ACC112 (cell line): ENCODE results near the gene RXRG.

Source experiments
- H2AFZ ChIP-seq: fragments of 200-600 bp; sonication (generic); one replicate; pipeline ENCODE4 v1.6.0; 2017; ENCODE audit warnings: antibody characterized with exemption, low read length; ENCODE audit not compliant: unreplicated experiment
- H3K27ac ChIP-seq: fragments of 200-600 bp; sonication (generic); 2 replicates; pipeline ENCODE4 v1.5.1; 2014; ENCODE audit warnings: low read depth, mild to moderate bottlenecking, antibody characterized with exemption, low read length, moderate library complexity
- H3K27me3 ChIP-seq: fragments of 200-600 bp; sonication (generic); 2 replicates; pipeline ENCODE4 v1.6.1; 2014; ENCODE audit warnings: mild to moderate bottlenecking, antibody characterized with exemption, low read length, moderate library complexity, mixed read lengths; ENCODE audit not compliant: insufficient read depth
- H3K36me3 ChIP-seq: fragments of 200-600 bp; sonication (generic); 2 replicates; pipeline ENCODE4 v1.6.1; 2016; ENCODE audit warnings: mild to moderate bottlenecking, antibody characterized with exemption, low read length, moderate library complexity, mixed read lengths; ENCODE audit not compliant: insufficient read depth
- H3K4me1 ChIP-seq: fragments of 200-600 bp; sonication (generic); one replicate; pipeline ENCODE4 v1.6.1; 2016; ENCODE audit warnings: low read length, mixed read lengths; ENCODE audit not compliant: insufficient read depth, unreplicated experiment, control insufficient read depth
- H3K4me3 ChIP-seq: fragments of 200-600 bp; sonication (generic); 2 replicates; pipeline ENCODE4 v1.5.1; 2014; ENCODE audit warnings: mild to moderate bottlenecking, low read depth, low read length
- H3K79me2 ChIP-seq: fragments of 200-600 bp; sonication (generic); one replicate; pipeline ENCODE4 v1.6.0; 2016; ENCODE audit warnings: low read length; ENCODE audit not compliant: control insufficient read depth, unreplicated experiment, insufficient read depth

Gene RXRG

GRCh38 chr1:165451691-165452090 lies 6.8 kb upstream of the RXRG start:
- H3K27me3 ChIP-seq = peaks cover 79% of the 10 kb centered on the region
- H3K27ac ChIP-seq = no peak overlapping the region
- H3K79me2 ChIP-seq = no peaks in the 10 kb centered on the region

GRCh38 chr1:165449131-165449530 lies 4.2 kb upstream of the RXRG start:
- no peak overlapping the region for H3K27ac ChIP-seq
- H2AFZ ChIP-seq = no peak overlapping the region
- no peaks in the 10 kb centered on the region for H3K4me1 ChIP-seq
- H3K79me2 ChIP-seq = no peaks in the 10 kb centered on the region
- peaks cover 89% of the 10 kb centered on the region for H3K27me3 ChIP-seq
- H3K4me3 ChIP-seq = no peak overlapping the region
- H3K36me3 ChIP-seq = no peaks in the 10 kb centered on the region

More at GRCh38 chr1:165451691-165452090, 6.8 kb upstream of the RXRG start:
- Histone ChIP-seq H3K4me3 (no peak overlapping the region), H3K36me3 (no peaks in the 10 kb centered on the region), H3K4me1 (no peaks in the 10 kb centered on the region), H2AFZ (no peak overlapping the region)

DNA sequence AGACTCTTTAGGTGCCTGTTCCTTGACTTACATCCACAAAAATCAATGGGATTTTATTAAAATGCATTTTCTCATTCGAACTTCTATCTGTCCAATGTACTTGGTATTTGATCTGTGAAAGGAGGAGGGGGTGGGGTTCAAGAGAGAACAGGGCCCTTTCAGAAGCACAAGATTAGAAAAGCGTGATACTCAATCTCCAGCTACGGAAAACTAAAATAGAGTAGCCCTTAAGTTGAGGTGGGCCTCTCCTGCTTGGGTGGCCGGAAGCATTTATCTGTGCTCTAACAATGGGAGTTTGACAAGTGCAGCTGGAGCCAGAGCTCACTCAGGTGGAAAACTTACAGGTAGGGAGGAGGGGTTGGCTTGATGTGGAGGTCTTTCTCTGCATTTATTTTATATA lies 462 bp upstream of the RXRG start:
- Histone ChIP-seq H2AFZ (no peak overlapping the region), H3K79me2 (no peaks in the 10 kb centered on the region), H3K27me3 (peaks cover 98% of the 10 kb centered on the region), H3K4me3 (0 out of 2 replicates have a peak overlapping the region, but pooled peaks have one; percentile 29), H3K27ac (no peak overlapping the region), H3K36me3 (no peaks in the 10 kb centered on the region), H3K4me1 (no peaks in the 10 kb centered on the region)

DNA sequence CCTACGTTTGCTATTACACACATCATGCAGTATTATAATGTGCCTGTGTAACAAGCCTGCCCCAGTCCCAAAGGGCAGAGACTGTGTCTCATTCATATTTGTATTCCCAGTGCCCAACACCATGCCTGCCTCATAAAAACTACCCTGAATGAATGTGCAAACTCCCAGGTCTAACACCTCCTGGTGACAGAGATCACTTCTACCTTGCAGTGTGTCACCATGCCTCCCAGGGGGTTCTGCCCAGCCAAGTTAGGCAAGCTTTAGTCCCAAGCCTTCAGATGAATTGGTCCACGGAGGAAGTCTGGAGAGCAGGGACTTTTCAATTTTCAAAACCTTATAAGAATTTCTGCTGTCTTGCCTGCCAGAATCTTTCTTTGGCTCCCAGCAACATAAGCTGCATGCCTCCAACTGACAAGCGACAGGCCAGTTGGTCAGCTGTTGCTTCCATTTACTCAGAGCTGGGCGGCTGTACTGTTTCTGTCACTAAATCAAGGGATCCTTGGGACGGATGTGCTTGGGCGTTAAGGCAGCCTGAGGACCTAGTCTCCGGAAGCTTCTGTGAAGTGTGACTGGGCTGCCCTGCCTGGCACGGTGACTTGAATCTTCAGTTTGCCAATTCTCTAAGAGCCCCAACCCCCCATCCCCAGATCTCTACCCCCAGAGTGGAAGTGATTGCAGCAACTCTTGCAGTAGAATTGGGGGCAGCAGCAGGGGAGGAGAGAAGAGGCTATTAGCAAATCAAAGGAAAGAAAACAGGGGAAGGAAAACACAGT lies 1.2 kb downstream of the RXRG start:
- Histone ChIP-seq H3K79me2 (no peaks in the 10 kb centered on the region), H3K4me1 (no peaks in the 10 kb centered on the region), H3K27me3 (peaks cover 99% of the 10 kb centered on the region), H3K4me3 (no peak overlapping the region), H3K36me3 (no peaks in the 10 kb centered on the region), H2AFZ (no peak overlapping the region), H3K27ac (no peak overlapping the region)

DNA sequence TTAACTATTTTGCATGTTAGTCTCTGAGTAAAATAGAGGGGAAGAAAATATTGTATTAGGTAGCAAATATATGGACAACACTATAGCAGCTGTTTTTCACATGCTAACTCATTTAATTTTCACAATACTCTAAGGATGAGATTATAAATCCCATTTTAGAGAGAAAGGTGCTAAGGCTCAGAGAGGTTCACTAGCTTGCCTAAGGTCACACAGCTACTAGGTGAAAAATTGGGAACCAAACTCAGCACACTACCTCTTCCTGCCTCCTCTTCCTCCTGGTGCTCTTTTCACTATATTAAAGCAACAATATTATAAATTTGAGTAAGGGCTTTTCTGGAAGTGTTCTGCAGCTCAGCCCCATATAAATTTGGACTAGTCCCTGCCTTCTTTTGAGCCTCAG lies 2.3 kb downstream of the RXRG start:
- H3K27me3 ChIP-seq = peaks cover 98% of the 10 kb centered on the region
- H3K36me3 ChIP-seq = no peaks in the 10 kb centered on the region
- H3K4me1 ChIP-seq = no peaks in the 10 kb centered on the region
- no peaks in the 10 kb centered on the region for H3K79me2 ChIP-seq
- H3K4me3 ChIP-seq = no peak overlapping the region
- no peak overlapping the region for H2AFZ ChIP-seq
- no peak overlapping the region for H3K27ac ChIP-seq

GRCh38 chr1:165442053-165442452 lies 2.9 kb downstream of the RXRG start:
- no peaks in the 10 kb centered on the region for H3K4me1 ChIP-seq
- no peak overlapping the region for H3K4me3 ChIP-seq
- H3K79me2 ChIP-seq = no peaks in the 10 kb centered on the region
- H3K27ac ChIP-seq = no peak overlapping the region
- H3K27me3 ChIP-seq = peaks cover 98% of the 10 kb centered on the region
- H3K36me3 ChIP-seq = no peaks in the 10 kb centered on the region
- H2AFZ ChIP-seq = no peak overlapping the region

- Histone ChIP-seq H3K4me1 (no peaks in the 10 kb centered on the region), H3K36me3 (no peaks in the 10 kb centered on the region), H3K4me3 (no peak overlapping the region), H2AFZ (no peak overlapping the region), H3K27me3 (peaks cover 98% of the 10 kb centered on the region), H3K79me2 (no peaks in the 10 kb centered on the region), H3K27ac (no peak overlapping the region)
These were observed 3.6 kb downstream of the RXRG start for GRCh38 chr1:165441166-165441880.

DNA sequence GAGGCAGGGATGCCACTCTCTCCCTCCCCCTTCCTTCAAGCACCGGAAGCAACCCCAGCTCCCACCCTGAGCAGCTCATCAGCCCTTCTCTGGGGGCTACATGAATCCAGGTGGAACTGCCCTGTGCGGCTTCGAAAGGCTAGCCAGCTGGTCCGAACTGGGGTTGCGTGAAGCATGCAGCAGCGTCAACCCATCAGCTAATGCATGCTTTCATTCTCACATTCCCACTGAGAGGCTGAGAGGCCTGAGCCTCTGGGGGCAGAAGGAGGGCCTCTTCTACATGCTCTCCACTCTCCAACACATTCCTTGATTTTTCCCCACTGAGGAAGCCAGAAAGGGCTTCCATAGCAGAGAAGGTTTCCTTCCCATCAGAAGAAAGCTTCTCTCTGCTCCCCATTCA lies 5.6 kb downstream of the RXRG start:
- Histone ChIP-seq H3K79me2 (no peaks in the 10 kb centered on the region), H3K27ac (no peak overlapping the region), H2AFZ (no peak overlapping the region), H3K36me3 (no peaks in the 10 kb centered on the region), H3K4me1 (no peaks in the 10 kb centered on the region), H3K4me3 (no peak overlapping the region), H3K27me3 (peaks cover 98% of the 10 kb centered on the region)

GRCh38 chr1:165436994-165437393 lies 7.9 kb downstream of the RXRG start:
- Histone ChIP-seq H3K79me2 (no peaks in the 10 kb centered on the region), H3K27me3 (peaks cover 77% of the 10 kb centered on the region), H3K4me3 (no peak overlapping the region), H3K4me1 (no peaks in the 10 kb centered on the region), H3K27ac (no peak overlapping the region), H2AFZ (no peak overlapping the region), H3K36me3 (no peaks in the 10 kb centered on the region)

GRCh38 chr1:165435801-165436200 lies 9.1 kb downstream of the RXRG start:
- H3K27ac ChIP-seq = no peak overlapping the region

DNA sequence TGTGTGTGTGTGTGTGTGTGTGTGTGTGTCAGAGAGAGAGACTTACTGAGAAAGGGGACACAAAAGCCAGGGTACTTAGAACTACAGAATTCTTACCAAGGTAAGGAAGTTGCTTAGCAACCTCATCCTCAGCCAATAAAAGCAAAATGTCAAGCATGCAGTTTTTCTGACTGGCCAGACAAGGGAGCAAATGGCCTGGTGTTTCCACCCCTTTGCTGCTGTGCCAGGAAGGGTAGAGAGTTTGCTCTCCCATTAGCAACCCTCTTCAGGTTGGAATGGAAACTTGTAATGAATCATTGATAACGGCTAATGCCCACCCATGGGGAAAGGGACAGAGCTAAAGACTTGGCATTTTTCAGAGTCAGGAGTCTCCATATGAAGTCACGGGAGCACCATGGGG lies 10.6 kb downstream of the RXRG start:
- Histone ChIP-seq H3K4me1 (no peaks in the 10 kb centered on the region), H3K36me3 (no peaks in the 10 kb centered on the region), H3K79me2 (no peaks in the 10 kb centered on the region), H3K27me3 (peaks cover 50% of the 10 kb centered on the region), H3K27ac (no peak overlapping the region), H3K4me3 (no peak overlapping the region), H2AFZ (no peak overlapping the region)

More at GRCh38 chr1:165435801-165436200, 9.1 kb downstream of the RXRG start:
- Histone ChIP-seq H3K27me3 (peaks cover 65% of the 10 kb centered on the region), H2AFZ (no peak overlapping the region), H3K79me2 (no peaks in the 10 kb centered on the region), H3K36me3 (no peaks in the 10 kb centered on the region), H3K4me3 (no peak overlapping the region), H3K4me1 (no peaks in the 10 kb centered on the region)
